Measurements from ENCODE around the gene ATP13A3. TPM values are rescaled to one million over a fixed set of nuclear protein-coding genes. Genes with fewer than 3 reads are reported as not detected.

The ATP13A3 gene
- total and polyA plus RNA-seq, 2 donors (not counting 1 experiment from before 2014, with no cell fraction given) = 6.1 to 61.1 TPM

- Histone ChIP-seq H3K79me2 (ENCODE audit: control insufficient read depth, insufficient read depth, low read length) (no peaks in the 10 kb centered on the region), H4K20me1 (ENCODE audit: control insufficient read depth, insufficient read depth, low read length, poor library complexity, severe bottlenecking) (no peaks in the 10 kb centered on the region), H2AFZ (ENCODE audit: insufficient read depth, low read depth, low read length, poor library complexity, severe bottlenecking) (no peak overlapping the region), H3K4me2 (replicated peaks; ENCODE audit: low read depth, low read length, poor library complexity, severe bottlenecking) (no peak overlapping the region), H3K27ac (ENCODE audit: low read length in 2 of 2) (no peak overlapping the region), H3K4me3 (ENCODE audit: control extremely low read depth in 1 of 5, extremely low read depth in 1 of 5, insufficient read depth in 1 of 5, low read depth in 2 of 5, low read length in 4 of 5) (no peak overlapping the region), H3K9ac (ENCODE audit: low read length) (no peak overlapping the region), H3K9me3 (ENCODE audit: control extremely low read depth in 1 of 3, control insufficient read depth in 2 of 3, insufficient read depth in 1 of 3, low read length in 2 of 3) (no peaks in the 10 kb centered on the region), H3K36me3 (replicated peaks in 1 of 2; ENCODE audit: control extremely low read depth in 1 of 2, control insufficient read depth in 1 of 2, extremely low read depth in 1 of 2, insufficient read depth in 2 of 2, low read length in 1 of 2) (peaks cover 7 to 42% of the 10 kb centered on the region in 2 experiments), H3K27me3 (replicated peaks in 1 of 4; ENCODE audit: control extremely low read depth in 1 of 4, control insufficient read depth in 3 of 4, insufficient read depth in 4 of 4, low read length in 3 of 4) (no peaks in the 10 kb centered on the region), H3K4me1 (ENCODE audit: control insufficient read depth in 2 of 2, insufficient read depth in 2 of 2, low read length in 2 of 2) (peaks cover 4 to 6% of the 10 kb centered on the region in 2 donors)
- TF ChIP-seq CTCF (IDR thresholded peaks at IDR 0.05) = no peak
- no peak for TF ChIP-seq EZH2 (IDR thresholded peaks at IDR 0.05; ENCODE audit: borderline replicate concordance, insufficient read depth, low read depth, low read length, poor library complexity, severe bottlenecking)
- ChIA-PET POLR2A (no interaction called here), CTCF (interaction anchor here (1.1 kb wide), 1 partner anchor 11 kb away, joined by 3 read pairs; no protein-coding TSS in a partner anchor)
- no peak for ATAC-seq (ENCODE audit: low read depth)
- peaks cover 1% of the 10 kb centered on the region for H3K4me1 Mint-ChIP-seq
- no peaks in the 10 kb centered on the region for H3K9me3 Mint-ChIP-seq (ENCODE audit: insufficient read depth)
- DNase-seq = no peak
- H3K4me3 Mint-ChIP-seq = no peak overlapping the region
- H3K27ac Mint-ChIP-seq = no peak overlapping the region
- WGBS (ENCODE audit: insufficient coverage) = no CpG with 5 or more reads among the region's 1 CpG
- intact Hi-C loops (cut with micrococcal nuclease) = no loop called here
- no peaks in the 10 kb centered on the region for H3K27me3 Mint-ChIP-seq
These were observed 39.1 kb downstream of the ATP13A3 start for GRCh38 chr3:194447657-194448056.

GRCh38 chr3:194447161-194447560 is 39.6 kb downstream of the ATP13A3 start:
- Histone ChIP-seq H3K79me2 (ENCODE audit: control insufficient read depth, insufficient read depth, low read length) (no peaks in the 10 kb centered on the region), H3K27ac (ENCODE audit: low read length in 2 of 2) (no peak overlapping the region), H3K9me3 (ENCODE audit: control extremely low read depth in 1 of 3, control insufficient read depth in 2 of 3, insufficient read depth in 1 of 3, low read length in 2 of 3) (no peaks in the 10 kb centered on the region), H3K4me3 (ENCODE audit: control extremely low read depth in 1 of 5, extremely low read depth in 1 of 5, insufficient read depth in 1 of 5, low read depth in 2 of 5, low read length in 4 of 5) (no peak overlapping the region), H3K36me3 (replicated peaks in 1 of 2; ENCODE audit: control extremely low read depth in 1 of 2, control insufficient read depth in 1 of 2, extremely low read depth in 1 of 2, insufficient read depth in 2 of 2, low read length in 1 of 2) (peaks cover 6 to 39% of the 10 kb centered on the region in 2 experiments), H2AFZ (ENCODE audit: insufficient read depth, low read depth, low read length, poor library complexity, severe bottlenecking) (no peak overlapping the region), H3K4me1 (ENCODE audit: control insufficient read depth in 2 of 2, insufficient read depth in 2 of 2, low read length in 2 of 2) (peaks cover 4 to 6% of the 10 kb centered on the region in 2 donors), H3K4me2 (replicated peaks; ENCODE audit: low read depth, low read length, poor library complexity, severe bottlenecking) (no peak overlapping the region), H4K20me1 (ENCODE audit: control insufficient read depth, insufficient read depth, low read length, poor library complexity, severe bottlenecking) (no peaks in the 10 kb centered on the region), H3K9ac (ENCODE audit: low read length) (no peak overlapping the region), H3K27me3 (replicated peaks in 1 of 4; ENCODE audit: control extremely low read depth in 1 of 4, control insufficient read depth in 3 of 4, insufficient read depth in 4 of 4, low read length in 3 of 4) (no peaks in the 10 kb centered on the region)
- Mint-ChIP-seq H3K27me3 (no peaks in the 10 kb centered on the region), H3K4me3 (no peak overlapping the region), H3K4me1 (peaks cover 1% of the 10 kb centered on the region), H3K9me3 (ENCODE audit: insufficient read depth) (no peaks in the 10 kb centered on the region), H3K27ac (no peak overlapping the region)
- ATAC-seq (ENCODE audit: low read depth) (no peak), DNase-seq (no peak)
- ChIA-PET POLR2A (no interaction called here), CTCF (interaction anchor here (1.1 kb wide), 1 partner anchor 11 kb away, joined by 3 read pairs; no protein-coding TSS in a partner anchor)
- no CpG with 5 or more reads among the region's 6 CpGs for WGBS (ENCODE audit: insufficient coverage)
- no peak for TF ChIP-seq CTCF (IDR thresholded peaks at IDR 0.05)
- TF ChIP-seq EZH2 (IDR thresholded peaks at IDR 0.05; ENCODE audit: borderline replicate concordance, insufficient read depth, low read depth, low read length, poor library complexity, severe bottlenecking) = no peak
- intact Hi-C loops (cut with micrococcal nuclease) = no loop called here

Measured in B cell (primary cell).